Measurements from ENCODE around the gene SPOCK1. TPM values are rescaled to one million over a fixed set of nuclear protein-coding genes. Genes with fewer than 3 reads are reported as not detected.
A peak's percentile ranks its signal among the peaks of the same experiment; 100 is the strongest.
"Not testable (repeated sequence)": the region's sequence is repeated elsewhere in the genome, so short reads cannot be mapped to it uniquely, and the experiment has no call there.

SPOCK1 gene
- total and polyA plus RNA-seq, 2 experiments from 2014 or later, result 5.6 to 10.1 TPM

DNA sequence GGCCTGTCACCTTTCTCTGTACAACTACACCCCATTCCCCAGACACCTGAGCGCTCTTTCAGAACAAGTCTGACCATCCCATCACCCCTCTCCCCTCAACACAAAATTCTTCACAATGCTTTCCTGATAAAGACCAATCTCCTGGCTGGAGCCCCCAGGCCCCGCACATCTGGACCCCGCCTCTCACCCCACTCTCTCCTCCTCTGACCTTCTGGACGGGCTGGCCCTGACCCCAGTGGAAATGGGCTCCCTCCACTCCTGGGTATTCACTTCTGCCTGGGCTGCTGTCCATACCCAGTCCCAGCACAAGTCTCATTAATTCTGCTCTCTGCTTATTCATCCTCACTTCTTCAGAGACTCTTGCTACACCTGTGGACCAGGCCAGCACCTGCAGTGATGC lies 2.1 kb upstream of the SPOCK1 start:
- Histone ChIP-seq H3K9me3 (ENCODE audit: low read depth) (no peaks in the 10 kb centered on the region), H3K27me3 (peaks cover 46% of the 10 kb centered on the region), H3K4me1 (ENCODE audit: insufficient read depth) (no peaks in the 10 kb centered on the region), H3K4me2 (no peak overlapping the region), H3K79me2 (no peaks in the 10 kb centered on the region), H4K20me1 (ENCODE audit: insufficient read depth, poor library complexity, severe bottlenecking) (no peaks in the 10 kb centered on the region), H3K4me3 (no peak overlapping the region), H2AFZ (no peak overlapping the region), H3K9me2 (replicated peaks; ENCODE audit: insufficient read depth) (no peaks in the 10 kb centered on the region), H3K36me3 (replicated peaks; ENCODE audit: insufficient read depth, low read depth) (no peaks in the 10 kb centered on the region), H3K27ac (no peak overlapping the region)
- TF ChIP-seq, protein P1, sequence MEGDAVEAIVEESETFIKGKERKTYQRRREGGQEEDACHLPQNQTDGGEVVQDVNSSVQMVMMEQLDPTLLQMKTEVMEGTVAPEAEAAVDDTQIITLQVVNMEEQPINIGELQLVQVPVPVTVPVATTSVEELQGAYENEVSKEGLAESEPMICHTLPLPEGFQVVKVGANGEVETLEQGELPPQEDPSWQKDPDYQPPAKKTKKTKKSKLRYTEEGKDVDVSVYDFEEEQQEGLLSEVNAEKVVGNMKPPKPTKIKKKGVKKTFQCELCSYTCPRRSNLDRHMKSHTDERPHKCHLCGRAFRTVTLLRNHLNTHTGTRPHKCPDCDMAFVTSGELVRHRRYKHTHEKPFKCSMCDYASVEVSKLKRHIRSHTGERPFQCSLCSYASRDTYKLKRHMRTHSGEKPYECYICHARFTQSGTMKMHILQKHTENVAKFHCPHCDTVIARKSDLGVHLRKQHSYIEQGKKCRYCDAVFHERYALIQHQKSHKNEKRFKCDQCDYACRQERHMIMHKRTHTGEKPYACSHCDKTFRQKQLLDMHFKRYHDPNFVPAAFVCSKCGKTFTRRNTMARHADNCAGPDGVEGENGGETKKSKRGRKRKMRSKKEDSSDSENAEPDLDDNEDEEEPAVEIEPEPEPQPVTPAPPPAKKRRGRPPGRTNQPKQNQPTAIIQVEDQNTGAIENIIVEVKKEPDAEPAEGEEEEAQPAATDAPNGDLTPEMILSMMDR (IDR thresholded peaks at IDR 0.05; ENCODE audit: poor library complexity), result no peak
- no peak for TF ChIP-seq EZH2phosphoT487 (IDR thresholded peaks at IDR 0.05; ENCODE audit: low read depth, severe bottlenecking, unreplicated experiment)
- TF ChIP-seq EZH2 (IDR thresholded peaks at IDR 0.05; ENCODE audit: borderline replicate concordance), result no peak
- DNase-seq (ENCODE audit: low spot score), result no peak
- 85% methylated on average over 4 of the region's 4 CpGs for WGBS (ENCODE audit: low lambda C conversion rate, missing lambda C conversion rate)

DNA sequence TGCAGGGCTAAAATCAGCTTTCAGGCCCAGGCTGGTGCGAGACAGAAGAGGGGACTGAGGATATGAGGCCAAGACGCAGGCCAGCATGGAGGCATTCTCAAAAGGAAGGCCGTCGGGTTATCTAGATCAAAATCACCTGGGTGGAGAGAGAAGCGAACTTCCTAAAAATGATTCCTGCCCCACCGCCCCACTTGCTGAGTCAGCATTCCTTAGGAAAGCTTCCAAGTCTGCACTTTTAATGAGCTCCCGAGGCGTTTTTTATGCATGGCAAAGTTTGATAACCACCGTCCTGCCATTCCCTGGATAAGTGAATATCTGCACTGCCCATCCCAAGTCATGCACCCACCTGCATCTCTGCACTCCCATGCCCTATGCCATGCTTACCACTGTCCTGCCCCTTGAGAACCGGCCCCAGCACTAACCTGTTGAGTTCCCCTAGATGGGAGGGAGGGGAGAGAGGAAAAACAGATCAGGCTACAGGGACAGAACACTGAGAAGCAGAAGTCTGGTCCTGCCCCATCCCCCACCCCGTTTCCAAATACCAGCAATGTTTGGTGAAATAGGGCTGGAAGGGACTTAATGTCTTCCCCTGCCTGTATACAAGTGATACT lies 1.6 kb upstream of the SPOCK1 start:
- no peak for TF ChIP-seq EZH2 (IDR thresholded peaks at IDR 0.05; ENCODE audit: borderline replicate concordance)
- TF ChIP-seq, protein P1 (IDR thresholded peaks at IDR 0.05; ENCODE audit: poor library complexity), result no peak
- no peak for TF ChIP-seq EZH2phosphoT487 (IDR thresholded peaks at IDR 0.05; ENCODE audit: low read depth, severe bottlenecking, unreplicated experiment)
- no peak overlapping the region for H2AFZ ChIP-seq
- DNase-seq (ENCODE audit: low spot score), result no peak
- H3K4me1 ChIP-seq (ENCODE audit: insufficient read depth), result no peaks in the 10 kb centered on the region
- no peaks in the 10 kb centered on the region for H3K36me3 ChIP-seq (replicated peaks; ENCODE audit: insufficient read depth, low read depth)
- H3K9me2 ChIP-seq (replicated peaks; ENCODE audit: insufficient read depth), result no peaks in the 10 kb centered on the region
- no peak overlapping the region for H3K27ac ChIP-seq
- WGBS (ENCODE audit: low lambda C conversion rate, missing lambda C conversion rate), result 84% methylated on average over 11 of the region's 11 CpGs
- H4K20me1 ChIP-seq (ENCODE audit: insufficient read depth, poor library complexity, severe bottlenecking), result no peaks in the 10 kb centered on the region
- peaks cover 46% of the 10 kb centered on the region for H3K27me3 ChIP-seq
- H3K79me2 ChIP-seq, result no peaks in the 10 kb centered on the region
- no peak overlapping the region for H3K4me3 ChIP-seq
- no peak overlapping the region for H3K4me2 ChIP-seq
- H3K9me3 ChIP-seq (ENCODE audit: low read depth), result no peaks in the 10 kb centered on the region

DNA sequence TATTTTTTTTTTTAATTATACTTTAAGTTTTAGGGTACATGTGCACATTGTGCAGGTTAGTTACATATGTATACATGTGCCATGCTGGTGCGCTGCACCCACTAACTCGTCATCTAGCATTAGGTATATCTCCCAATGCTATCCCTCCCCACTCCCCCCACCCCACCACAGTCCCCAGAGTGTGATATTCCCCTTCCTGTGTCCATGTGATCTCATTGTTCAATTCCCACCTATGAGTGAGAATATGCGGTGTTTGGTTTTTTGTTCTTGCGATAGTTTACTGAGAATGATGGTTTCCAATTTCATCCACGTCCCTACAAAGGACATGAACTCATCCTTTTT lies 351 bp upstream of the SPOCK1 start:
- H2AFZ ChIP-seq; H3K9me3 ChIP-seq (ENCODE audit: low read depth); H3K9me2 ChIP-seq (replicated peaks; ENCODE audit: insufficient read depth); H3K4me3 ChIP-seq; H3K36me3 ChIP-seq (replicated peaks; ENCODE audit: insufficient read depth, low read depth); H3K79me2 ChIP-seq; H3K4me1 ChIP-seq (ENCODE audit: insufficient read depth); DNase-seq (ENCODE audit: low spot score); H4K20me1 ChIP-seq (ENCODE audit: insufficient read depth, poor library complexity, severe bottlenecking); H3K27ac ChIP-seq; H3K4me2 ChIP-seq: not testable (repeated sequence)
- no CpG with 5 or more reads among the region's 5 CpGs for WGBS (ENCODE audit: low lambda C conversion rate, missing lambda C conversion rate)
- H3K27me3 ChIP-seq, result peaks cover 58% of the 10 kb centered on the region

DNA sequence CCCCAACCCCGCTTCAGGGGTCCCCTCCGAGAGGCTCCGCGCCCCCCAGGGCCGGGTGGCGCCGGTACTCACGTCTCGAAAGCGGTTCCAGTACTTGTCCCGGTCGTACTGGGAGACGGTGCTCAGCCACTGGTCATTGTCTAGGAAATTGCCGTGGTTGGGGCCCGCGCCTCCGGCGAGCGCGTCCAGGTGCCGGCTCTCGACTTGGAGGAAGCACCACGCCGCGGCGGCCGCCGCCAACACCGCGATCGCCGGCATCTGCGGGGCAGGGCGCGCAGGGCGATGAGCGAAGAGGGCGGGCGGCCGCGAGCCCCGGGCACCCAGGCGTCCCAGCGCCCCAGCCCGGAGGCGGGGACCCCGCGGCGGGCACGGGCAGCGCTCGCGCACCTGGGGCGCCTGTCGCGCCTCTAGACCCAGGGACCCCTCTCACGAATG lies 808 bp downstream of the SPOCK1 start:
- H3K9me2 ChIP-seq (replicated peaks; ENCODE audit: insufficient read depth), result no peaks in the 10 kb centered on the region
- no peak for TF ChIP-seq EZH2 (IDR thresholded peaks at IDR 0.05; ENCODE audit: borderline replicate concordance)
- no peak for TF ChIP-seq EZH2phosphoT487 (IDR thresholded peaks at IDR 0.05; ENCODE audit: low read depth, severe bottlenecking, unreplicated experiment)
- TF ChIP-seq, protein P1 (IDR thresholded peaks at IDR 0.05; ENCODE audit: poor library complexity), result no peak
- H3K27me3 ChIP-seq, result peaks cover 58% of the 10 kb centered on the region
- H3K27ac ChIP-seq, result no peak overlapping the region
- peak overlapping the region; percentile 99 for H3K4me2 ChIP-seq
- H4K20me1 ChIP-seq (ENCODE audit: insufficient read depth, poor library complexity, severe bottlenecking), result no peaks in the 10 kb centered on the region
- peak overlapping the region; percentile 64 for H3K4me3 ChIP-seq
- no peaks in the 10 kb centered on the region for H3K36me3 ChIP-seq (replicated peaks; ENCODE audit: insufficient read depth, low read depth)
- no peaks in the 10 kb centered on the region for H3K79me2 ChIP-seq
- no peaks in the 10 kb centered on the region for H3K4me1 ChIP-seq (ENCODE audit: insufficient read depth)
- DNase-seq (ENCODE audit: low spot score), result peak; percentile 20
- H3K9me3 ChIP-seq (ENCODE audit: low read depth), result no peaks in the 10 kb centered on the region
- WGBS (ENCODE audit: low lambda C conversion rate, missing lambda C conversion rate), result under 1% methylated on average over 27 of the region's 57 CpGs
- peak overlapping the region; percentile 76 for H2AFZ ChIP-seq

Data from hepatocyte (in vitro differentiated cells).